ENCODE measurements around the gene IPO5.

The IPO5 gene

GRCh38 chr13:98066636-98067035, 113.2 kb downstream of the IPO5 start:
- no peak for DNase-seq

DNA sequence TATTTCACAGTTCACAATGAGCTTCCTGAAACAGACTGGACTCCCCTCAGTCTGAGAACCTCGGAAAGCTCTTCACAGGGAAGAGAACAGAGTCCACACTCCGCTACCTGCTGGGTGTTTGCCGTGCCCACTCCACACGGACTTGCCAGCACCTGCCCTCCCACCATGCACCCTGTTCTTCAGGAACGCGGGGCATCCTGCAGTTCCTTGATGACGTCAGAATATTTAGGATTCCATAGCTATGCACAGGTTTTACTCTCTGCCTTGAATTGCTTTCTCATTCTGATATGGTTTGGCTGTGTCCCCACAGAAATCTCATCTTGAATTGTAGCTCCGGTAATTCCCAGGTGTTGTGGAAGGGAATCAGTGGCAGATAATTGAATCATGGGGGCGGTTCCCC, 115.0 kb downstream of the IPO5 start:
- DNase-seq: no peak

DNA sequence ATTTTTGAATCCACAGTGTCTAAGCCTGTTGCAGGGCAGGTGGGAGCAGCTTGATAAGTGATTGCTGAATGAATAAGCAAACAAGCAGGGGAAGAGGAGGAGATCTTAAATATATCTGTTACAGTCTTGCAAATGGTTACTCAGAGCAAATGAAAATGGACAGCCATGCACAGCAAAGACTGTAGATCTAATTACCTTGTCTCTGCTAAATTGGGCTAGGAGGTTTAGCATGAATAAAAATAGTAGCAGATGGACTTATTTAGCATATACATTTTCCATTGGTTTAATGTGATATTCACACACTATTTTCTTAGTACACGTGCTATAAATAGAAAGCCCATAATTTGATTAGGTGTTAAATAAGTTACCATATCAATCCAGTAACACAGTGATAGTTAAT, 116.5 kb downstream of the IPO5 start:
- no peak for DNase-seq

GRCh38 chr13:98071316-98071715, 117.8 kb downstream of the IPO5 start:
- DNase-seq: no peak

DNA sequence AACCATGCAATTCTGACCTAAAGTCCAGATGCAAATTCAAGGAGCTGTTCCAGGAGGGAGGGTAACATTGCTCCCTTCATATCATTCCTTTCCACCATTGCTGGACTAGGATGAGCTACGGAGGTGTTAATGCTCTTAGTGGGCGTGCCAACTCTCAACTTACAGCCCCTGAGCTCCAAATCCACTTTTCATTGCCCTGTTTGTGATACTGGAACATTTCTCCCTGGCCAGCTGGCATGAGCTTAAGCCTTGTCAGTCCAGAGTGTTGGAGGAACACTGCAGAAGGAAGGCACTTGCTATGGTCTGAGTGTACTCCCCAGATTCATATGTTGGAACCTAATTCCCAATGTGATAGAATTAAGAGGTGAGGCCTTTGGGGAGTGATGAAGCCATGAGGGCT, 119.0 kb downstream of the IPO5 start:
- no peak for DNase-seq
